ENCODE measurements around the gene ZBTB43.

ZBTB43 gene

DNA sequence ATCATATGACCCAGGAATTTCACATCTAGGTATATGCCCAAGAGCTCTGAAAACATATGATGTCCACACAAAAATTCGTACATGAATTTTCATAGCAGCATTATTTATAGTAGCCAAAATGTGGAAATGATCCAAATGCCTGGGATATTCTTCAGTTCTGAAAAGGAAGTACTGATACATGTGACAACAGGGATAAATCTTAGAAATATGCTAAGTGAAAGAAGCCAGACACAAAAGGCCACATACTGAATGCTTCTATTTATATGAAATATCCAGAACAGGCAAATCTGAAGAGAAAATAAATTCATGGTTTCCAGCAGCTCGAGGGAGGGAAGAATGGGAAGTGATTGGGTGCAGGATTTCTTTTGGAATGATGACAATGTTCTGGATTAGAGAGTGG is 16.8 kb upstream of the ZBTB43 start:
- no peaks in the 10 kb centered on the region for H3K4me1 ChIP-seq (ENCODE audit: insufficient read depth, low read length)
- no peak overlapping the region for H3K9ac ChIP-seq (ENCODE audit: low read depth, low read length)
- ATAC-seq (ENCODE audit: insufficient read depth, low read depth) (no peak), DNase-seq (no peak)
- peaks cover 9% of the 10 kb centered on the region for H3K27me3 ChIP-seq (ENCODE audit: insufficient read depth, low read length, poor library complexity)
- TF ChIP-seq EZH2 (IDR thresholded peaks at IDR 0.05; ENCODE audit: borderline replicate concordance, low read depth, low read length, severe bottlenecking): no peak
- TF ChIP-seq, protein P1, sequence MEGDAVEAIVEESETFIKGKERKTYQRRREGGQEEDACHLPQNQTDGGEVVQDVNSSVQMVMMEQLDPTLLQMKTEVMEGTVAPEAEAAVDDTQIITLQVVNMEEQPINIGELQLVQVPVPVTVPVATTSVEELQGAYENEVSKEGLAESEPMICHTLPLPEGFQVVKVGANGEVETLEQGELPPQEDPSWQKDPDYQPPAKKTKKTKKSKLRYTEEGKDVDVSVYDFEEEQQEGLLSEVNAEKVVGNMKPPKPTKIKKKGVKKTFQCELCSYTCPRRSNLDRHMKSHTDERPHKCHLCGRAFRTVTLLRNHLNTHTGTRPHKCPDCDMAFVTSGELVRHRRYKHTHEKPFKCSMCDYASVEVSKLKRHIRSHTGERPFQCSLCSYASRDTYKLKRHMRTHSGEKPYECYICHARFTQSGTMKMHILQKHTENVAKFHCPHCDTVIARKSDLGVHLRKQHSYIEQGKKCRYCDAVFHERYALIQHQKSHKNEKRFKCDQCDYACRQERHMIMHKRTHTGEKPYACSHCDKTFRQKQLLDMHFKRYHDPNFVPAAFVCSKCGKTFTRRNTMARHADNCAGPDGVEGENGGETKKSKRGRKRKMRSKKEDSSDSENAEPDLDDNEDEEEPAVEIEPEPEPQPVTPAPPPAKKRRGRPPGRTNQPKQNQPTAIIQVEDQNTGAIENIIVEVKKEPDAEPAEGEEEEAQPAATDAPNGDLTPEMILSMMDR (IDR thresholded peaks at IDR 0.05; ENCODE audit: borderline replicate concordance, extremely low read depth, low read length, poor library complexity, severe bottlenecking): no peak
- H3K36me3 ChIP-seq (ENCODE audit: insufficient read depth, low read length): no peaks in the 10 kb centered on the region
- no peaks in the 10 kb centered on the region for H3K79me2 ChIP-seq (ENCODE audit: insufficient read depth, low read length)
- no peak overlapping the region for H3K4me3 ChIP-seq (ENCODE audit: low read depth in 1 of 2, low read length in 2 of 2)
- no peak overlapping the region for H3K27ac ChIP-seq (ENCODE audit: low read length)
- no peak overlapping the region for H2AFZ ChIP-seq (ENCODE audit: low read depth, low read length)
- no peak overlapping the region for H3K4me2 ChIP-seq (ENCODE audit: insufficient read depth, low read length)
- no peaks in the 10 kb centered on the region for H4K20me1 ChIP-seq (ENCODE audit: insufficient read depth, low read length)
- no peaks in the 10 kb centered on the region for H3K9me3 ChIP-seq (ENCODE audit: insufficient read depth, low read length, severe bottlenecking)

DNA sequence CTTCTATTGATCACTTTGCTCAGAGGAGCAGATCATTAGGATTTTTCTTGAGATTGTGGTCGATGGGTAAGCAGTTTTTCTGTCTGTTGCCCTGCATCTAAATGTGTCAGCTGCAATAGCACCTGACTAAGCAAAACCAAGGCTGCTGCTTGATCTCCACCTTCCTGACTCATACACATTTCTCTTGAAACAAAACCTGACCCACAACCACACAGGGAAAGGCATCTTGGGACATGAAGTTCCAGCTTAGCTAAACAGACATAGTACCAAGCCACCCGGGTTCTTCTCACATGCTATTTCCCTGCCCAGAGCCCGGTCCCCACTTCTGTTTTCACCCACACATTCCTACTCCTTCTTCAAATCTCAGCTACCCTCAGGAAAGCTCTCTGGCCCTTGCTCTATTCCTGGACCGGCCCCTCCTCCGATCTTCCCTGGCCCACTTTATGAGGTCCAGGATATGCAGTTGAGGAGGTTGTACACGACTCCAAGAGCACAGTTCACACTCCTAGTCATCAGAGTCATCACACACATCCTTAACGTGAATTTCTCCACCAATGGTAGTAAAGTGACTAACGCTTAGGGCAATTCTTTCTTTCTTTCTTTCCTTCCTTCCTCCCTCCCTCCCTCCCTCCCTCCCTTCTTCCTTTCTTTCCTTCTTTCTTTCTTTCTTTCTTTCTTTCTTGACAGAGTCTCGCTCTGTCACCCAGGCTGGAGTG is 16.0 kb upstream of the ZBTB43 start:
- Histone ChIP-seq H3K9ac (ENCODE audit: low read depth, low read length) (no peak overlapping the region), H3K4me2 (ENCODE audit: insufficient read depth, low read length) (no peak overlapping the region), H3K9me3 (ENCODE audit: insufficient read depth, low read length, severe bottlenecking) (no peaks in the 10 kb centered on the region), H3K4me1 (ENCODE audit: insufficient read depth, low read length) (no peaks in the 10 kb centered on the region), H3K36me3 (ENCODE audit: insufficient read depth, low read length) (no peaks in the 10 kb centered on the region), H4K20me1 (ENCODE audit: insufficient read depth, low read length) (no peaks in the 10 kb centered on the region), H2AFZ (ENCODE audit: low read depth, low read length) (no peak overlapping the region), H3K79me2 (ENCODE audit: insufficient read depth, low read length) (no peaks in the 10 kb centered on the region), H3K27ac (ENCODE audit: low read length) (no peak overlapping the region), H3K4me3 (ENCODE audit: low read depth in 1 of 2, low read length in 2 of 2) (no peak overlapping the region), H3K27me3 (ENCODE audit: insufficient read depth, low read length, poor library complexity) (peaks cover 9% of the 10 kb centered on the region)
- no peak for TF ChIP-seq EZH2 (IDR thresholded peaks at IDR 0.05; ENCODE audit: borderline replicate concordance, low read depth, low read length, severe bottlenecking)
- TF ChIP-seq, protein P1 (IDR thresholded peaks at IDR 0.05; ENCODE audit: borderline replicate concordance, extremely low read depth, low read length, poor library complexity, severe bottlenecking): no peak
- ATAC-seq (ENCODE audit: insufficient read depth, low read depth): no peak
- no peak for DNase-seq

DNA sequence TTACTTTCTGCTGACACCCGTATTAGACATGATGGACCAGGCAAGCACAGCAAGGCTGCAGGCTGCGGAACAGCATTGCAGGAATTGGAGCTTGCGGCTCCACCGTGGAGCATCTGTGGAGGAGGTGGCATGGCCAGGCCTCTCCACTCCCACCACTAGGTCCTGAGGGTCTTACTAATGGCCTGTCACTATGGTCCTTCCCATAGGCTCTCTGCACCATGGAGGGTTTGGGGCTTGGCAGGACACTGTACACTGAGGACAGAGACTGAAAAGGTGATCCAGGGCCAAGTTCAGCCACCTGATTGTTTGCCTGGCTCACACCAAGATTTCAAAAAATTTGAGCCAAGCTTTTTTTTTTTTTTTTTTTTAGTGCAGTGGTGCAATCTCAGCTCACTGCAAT is 14.3 kb upstream of the ZBTB43 start:
- H4K20me1 ChIP-seq (ENCODE audit: insufficient read depth, low read length): no peaks in the 10 kb centered on the region
- no peaks in the 10 kb centered on the region for H3K79me2 ChIP-seq (ENCODE audit: insufficient read depth, low read length)
- no peaks in the 10 kb centered on the region for H3K36me3 ChIP-seq (ENCODE audit: insufficient read depth, low read length)
- TF ChIP-seq, protein P1 (IDR thresholded peaks at IDR 0.05; ENCODE audit: borderline replicate concordance, extremely low read depth, low read length, poor library complexity, severe bottlenecking): no peak
- TF ChIP-seq EZH2 (IDR thresholded peaks at IDR 0.05; ENCODE audit: borderline replicate concordance, low read depth, low read length, severe bottlenecking): no peak
- H2AFZ ChIP-seq (ENCODE audit: low read depth, low read length): no peak overlapping the region
- H3K4me2 ChIP-seq (ENCODE audit: insufficient read depth, low read length): no peak overlapping the region
- H3K9me3 ChIP-seq (ENCODE audit: insufficient read depth, low read length, severe bottlenecking): peaks cover under 1% of the 10 kb centered on the region
- no peak overlapping the region for H3K9ac ChIP-seq (ENCODE audit: low read depth, low read length)
- peaks cover 9% of the 10 kb centered on the region for H3K27me3 ChIP-seq (ENCODE audit: insufficient read depth, low read length, poor library complexity)
- no peak overlapping the region for H3K27ac ChIP-seq (ENCODE audit: low read length)
- H3K4me1 ChIP-seq (ENCODE audit: insufficient read depth, low read length): no peaks in the 10 kb centered on the region
- no peak for DNase-seq
- ATAC-seq (ENCODE audit: insufficient read depth, low read depth): no peak
- H3K4me3 ChIP-seq (ENCODE audit: low read depth in 1 of 2, low read length in 2 of 2): no peak overlapping the region
